SW480 (cell line): ENCODE results near the gene SCIN.

Experiments used
- DNase-seq: peaks from one replicate; pipeline ENCODE4 v3.0.0-alpha.2; 2016; ENCODE audit warnings: low spot score

The SCIN gene

GRCh38 chr7:12567015-12567414 is 3.5 kb upstream of the SCIN start:
- DNase-seq = no peak

GRCh38 chr7:12569673-12570072 is 847 bp upstream of the SCIN start:
- DNase-seq = no peak

GRCh38 chr7:12570168-12570533 is 369 bp upstream of the SCIN start:
- peak; percentile 50 for DNase-seq

- DNase-seq = no peak
These were observed 1.2 kb downstream of the SCIN start for GRCh38 chr7:12571691-12572090.

- no peak for DNase-seq
These were observed 2.5 kb downstream of the SCIN start for GRCh38 chr7:12572941-12573575.

GRCh38 chr7:12573885-12574284 is 3.4 kb downstream of the SCIN start:
- no peak for DNase-seq

- no peak for DNase-seq
These were observed 8.6 kb downstream of the SCIN start for GRCh38 chr7:12578930-12579640.

- DNase-seq = no peak
These were observed 11.4 kb downstream of the SCIN start for GRCh38 chr7:12581897-12582296.

- DNase-seq = no peak
These were observed 11.8 kb downstream of the SCIN start for GRCh38 chr7:12582362-12582761.

- no peak for DNase-seq
These were observed 12.7 kb downstream of the SCIN start for GRCh38 chr7:12583176-12583575.

- DNase-seq = no peak
These were observed 13.4 kb downstream of the SCIN start for GRCh38 chr7:12583922-12584321.

- DNase-seq = peak; percentile 27
These were observed 14.4 kb downstream of the SCIN start for GRCh38 chr7:12584930-12585329.

- no peak for DNase-seq
These were observed 15.8 kb downstream of the SCIN start for GRCh38 chr7:12586271-12586670.

- no peak for DNase-seq
These were observed 17.9 kb downstream of the SCIN start for GRCh38 chr7:12588259-12588904.

GRCh38 chr7:12590559-12590958 is 20.0 kb downstream of the SCIN start:
- no peak for DNase-seq

- DNase-seq = no peak
These were observed 23.8 kb downstream of the SCIN start for GRCh38 chr7:12594122-12594897.

- no peak for DNase-seq
These were observed 24.6 kb downstream of the SCIN start for GRCh38 chr7:12595148-12595547.

GRCh38 chr7:12596225-12596790 is 25.8 kb downstream of the SCIN start:
- DNase-seq = no peak

- no peak for DNase-seq
These were observed 30.9 kb downstream of the SCIN start for GRCh38 chr7:12601302-12601869.

- no peak for DNase-seq
These were observed 36.6 kb downstream of the SCIN start for GRCh38 chr7:12607134-12607533.

GRCh38 chr7:12609561-12609960 is 39.0 kb downstream of the SCIN start:
- DNase-seq = no peak

- DNase-seq = no peak
These were observed 40.4 kb downstream of the SCIN start for GRCh38 chr7:12610899-12611298.
